Neutrophil (primary cell): ENCODE results near the gene CNNM4.

Source experiments
- H3K27ac ChIP-seq: fragments of 200-600 bp; sonication (generic); 2 replicates; pipeline ENCODE4 v1.5.1; 2016; ENCODE audit warnings: mild to moderate bottlenecking, moderate library complexity
- H3K27me3 ChIP-seq: fragments of 200-600 bp; sonication (generic); 2 replicates; pipeline ENCODE4 v1.6.0; 2016; ENCODE audit warnings: mild to moderate bottlenecking
- H3K36me3 ChIP-seq: fragments of 200-600 bp; sonication (generic); 2 replicates; pipeline ENCODE4 v1.5.1; 2017
- H3K4me1 ChIP-seq, 2 experiments: fragments of 200-600 bp in 1 of 2; sonication (generic) in 1 of 2; 1 replicate in 1 of 2; 2 replicates in 1 of 2; pipeline versions ENCODE4 v1.5.1 to v1.6.1; 2013 to 2016; ENCODE audit warnings: low read depth in 1 of 2, low read length in 1 of 2, mild to moderate bottlenecking in 1 of 2, moderate library complexity in 1 of 2; ENCODE audit not compliant: control insufficient read depth in 1 of 2, insufficient read depth in 1 of 2
- H3K4me3 ChIP-seq, 2 experiments: fragments of 200-600 bp in 1 of 2; sonication (generic) in 1 of 2; 1 replicate in 1 of 2; 2 replicates in 1 of 2; pipeline ENCODE4 v1.5.1; 2013 to 2016; ENCODE audit warnings: low read depth in 1 of 2, low read length in 1 of 2, mild to moderate bottlenecking in 1 of 2, moderate library complexity in 1 of 2
- H3K9me3 ChIP-seq: fragments of 200-600 bp; sonication (generic); 2 replicates; pipeline ENCODE4 v1.5.1; 2016
- CTCF ChIP-seq: fragments of 200-600 bp; sonication (generic); IDR thresholded peaks from 2 replicates; pipeline ENCODE4 v1.5.1; 2016; ENCODE audit warnings: antibody characterized with exemption

The CNNM4 gene

GRCh38 chr2:96797066-96797625 lies 36.4 kb downstream of the CNNM4 start:
- no peak for TF ChIP-seq CTCF
- Histone ChIP-seq H3K27me3 (no peaks in the 10 kb centered on the region), H3K36me3 (no peaks in the 10 kb centered on the region), H3K9me3 (no peaks in the 10 kb centered on the region), H3K4me1 (peaks cover 3 to 8% of the 10 kb centered on the region in 2 experiments), H3K27ac (no peak overlapping the region), H3K4me3 (no peak overlapping the region)

- no peak overlapping the region for H3K27ac ChIP-seq
- H3K9me3 ChIP-seq, result no peaks in the 10 kb centered on the region
- H3K36me3 ChIP-seq, result no peaks in the 10 kb centered on the region
- no peak for TF ChIP-seq CTCF
- no peaks in the 10 kb centered on the region for H3K27me3 ChIP-seq
- no peak overlapping the region for H3K4me3 ChIP-seq
- H3K4me1 ChIP-seq, result peaks cover 3 to 8% of the 10 kb centered on the region in 2 experiments
These were observed 38.3 kb downstream of the CNNM4 start for GRCh38 chr2:96798733-96799622.

- TF ChIP-seq CTCF, result no peak
- no peak overlapping the region for H3K27ac ChIP-seq
- H3K27me3 ChIP-seq, result no peaks in the 10 kb centered on the region
- no peaks in the 10 kb centered on the region for H3K36me3 ChIP-seq
- peaks cover 3 to 8% of the 10 kb centered on the region in 2 experiments for H3K4me1 ChIP-seq
- H3K4me3 ChIP-seq, result no peak overlapping the region
- no peaks in the 10 kb centered on the region for H3K9me3 ChIP-seq
These were observed 38.9 kb downstream of the CNNM4 start for GRCh38 chr2:96799623-96799935.

- no peak overlapping the region for H3K4me3 ChIP-seq
- H3K9me3 ChIP-seq, result no peaks in the 10 kb centered on the region
- no peaks in the 10 kb centered on the region for H3K36me3 ChIP-seq
- H3K27me3 ChIP-seq, result no peaks in the 10 kb centered on the region
- H3K27ac ChIP-seq, result no peak overlapping the region
- no peak for TF ChIP-seq CTCF
- H3K4me1 ChIP-seq, result peaks cover 3 to 8% of the 10 kb centered on the region in 2 experiments
These were observed 39.6 kb downstream of the CNNM4 start for GRCh38 chr2:96800061-96801004.

- TF ChIP-seq CTCF, result peak; percentile 81
- Histone ChIP-seq H3K36me3 (no peaks in the 10 kb centered on the region), H3K27me3 (no peaks in the 10 kb centered on the region), H3K4me1 (peaks cover 3 to 8% of the 10 kb centered on the region in 2 experiments), H3K4me3 (no peak overlapping the region), H3K9me3 (no peaks in the 10 kb centered on the region), H3K27ac (no peak overlapping the region)
These were observed 40.5 kb downstream of the CNNM4 start for GRCh38 chr2:96801005-96801785.
